ENCODE measurements around the gene WAPL.

- TF ChIP-seq POLR2A (IDR thresholded peaks at IDR 0.05) (no peak), CTCF (IDR thresholded peaks at IDR 0.05) (no peak)
Measured at GRCh38 chr10:86409183-86409582, 112.4 kb downstream of the WAPL start.

All from adrenal gland (tissue), 5 donors.